SJCRH30 (cell line): ENCODE measurements around the gene RPS2. TPM values are rescaled to one million over a fixed set of nuclear protein-coding genes. Genes with fewer than 3 reads are reported as not detected.
A peak's percentile ranks its signal among the peaks of the same experiment; 100 is the strongest.
"Not testable (repeated sequence)": the region's sequence is repeated elsewhere in the genome, so short reads cannot be mapped to it uniquely, and the experiment has no call there.

Experiments used
- DNase-seq, 2 experiments: peaks; one replicate each; pipeline ENCODE4 v3.0.0-alpha.2; 2015 to 2020
- H3K27ac ChIP-seq: fragments of 250-450 bp; sonication (Bioruptor Pico); 2 replicates; pipeline ENCODE4 v1.5.1; 2020; ENCODE audit warnings: mild to moderate bottlenecking, moderate library complexity
- H3K27me3 ChIP-seq: fragments of 250-450 bp; sonication (Bioruptor Pico); 2 replicates; pipeline ENCODE4 v1.5.1; 2020; ENCODE audit warnings: mild to moderate bottlenecking, moderate library complexity
- H3K36me3 ChIP-seq: fragments of 250-450 bp; sonication (Bioruptor Pico); 2 replicates; pipeline ENCODE4 v1.5.1; 2020; ENCODE audit warnings: mild to moderate bottlenecking, moderate library complexity
- H3K4me1 ChIP-seq: fragments of 250-450 bp; sonication (Bioruptor Pico); 2 replicates; pipeline ENCODE4 v1.5.1; 2020; ENCODE audit warnings: mild to moderate bottlenecking, moderate library complexity
- H3K4me3 ChIP-seq: fragments of 250-450 bp; sonication (Bioruptor Pico); 2 replicates; pipeline ENCODE4 v1.5.1; 2020; ENCODE audit warnings: mild to moderate bottlenecking, moderate library complexity
- H3K9me3 ChIP-seq: fragments of 250-450 bp; sonication (Bioruptor Pico); replicated peaks from 2 replicates; pipeline ENCODE4 v1.5.1; 2020; ENCODE audit warnings: mild to moderate bottlenecking, moderate library complexity
- total RNA-seq: library from RNA; depleted of rRNA; stranded (reverse); fragments of >200 nt; shearing (Covaris generic); gene quantifications from 2 replicates; pipeline ENCODE4 v1.2.3, GENCODE V29; 2014

The RPS2 gene
- total RNA-seq, 1 experiment from 2014 or later, result 4,417 TPM

DNA sequence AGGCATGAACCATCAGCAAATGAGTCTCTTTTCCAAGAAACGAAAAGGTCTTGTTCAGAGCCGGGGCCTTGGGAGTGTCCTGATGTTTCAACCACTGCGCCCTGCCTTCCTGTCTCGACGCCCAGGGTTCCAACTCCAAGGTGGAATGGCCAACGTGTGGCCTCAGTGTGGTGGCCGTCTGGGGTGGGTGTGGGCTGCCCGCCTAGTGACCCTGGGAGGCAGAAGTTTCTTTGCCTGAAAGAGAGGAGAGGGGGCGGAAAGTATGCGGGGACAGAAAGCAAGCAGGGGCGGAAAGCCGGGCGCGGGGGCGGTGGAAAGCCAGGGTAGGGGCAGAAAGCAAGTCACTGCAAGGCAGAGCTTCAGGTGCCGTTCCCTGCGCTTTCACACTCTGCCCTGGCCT is 25.7 kb downstream of the RPS2 start:
- H3K27ac ChIP-seq, result no peak overlapping the region
- H3K4me1 ChIP-seq, result peaks cover 5% of the 10 kb centered on the region; the same call in 1 of the 2 replicates
- no peaks in the 10 kb centered on the region for H3K9me3 ChIP-seq
- H3K27me3 ChIP-seq, result no peaks in the 10 kb centered on the region
- DNase-seq, result no peak
- H3K4me3 ChIP-seq, result no peak overlapping the region
- no peaks in the 10 kb centered on the region for H3K36me3 ChIP-seq

DNA sequence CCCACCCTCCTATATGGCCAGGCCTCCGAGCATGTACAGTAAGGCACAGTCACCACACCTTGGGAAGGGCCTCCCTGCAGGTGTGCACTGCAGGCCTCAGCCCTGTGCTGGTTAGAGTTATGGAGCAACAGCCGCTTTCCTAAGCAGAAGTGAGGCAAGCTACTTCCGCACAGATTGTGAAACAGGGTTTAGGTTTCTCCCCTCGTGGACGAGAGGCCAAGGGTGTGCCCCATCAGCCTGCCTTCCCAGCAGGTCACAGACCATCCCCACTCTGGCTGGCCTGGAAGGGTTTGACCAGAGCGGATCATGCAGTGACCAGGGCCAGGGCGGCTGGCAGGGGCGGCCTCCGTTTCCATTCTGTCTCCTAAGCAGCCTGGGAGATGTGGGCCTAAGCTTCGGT is 26.3 kb downstream of the RPS2 start:
- no peaks in the 10 kb centered on the region for H3K27me3 ChIP-seq
- H3K4me3 ChIP-seq, result no peak overlapping the region
- peaks cover 5% of the 10 kb centered on the region; the same call in 1 of the 2 replicates for H3K4me1 ChIP-seq
- no peak overlapping the region for H3K27ac ChIP-seq
- no peak for DNase-seq
- H3K9me3 ChIP-seq, result no peaks in the 10 kb centered on the region
- H3K36me3 ChIP-seq, result no peaks in the 10 kb centered on the region

DNA sequence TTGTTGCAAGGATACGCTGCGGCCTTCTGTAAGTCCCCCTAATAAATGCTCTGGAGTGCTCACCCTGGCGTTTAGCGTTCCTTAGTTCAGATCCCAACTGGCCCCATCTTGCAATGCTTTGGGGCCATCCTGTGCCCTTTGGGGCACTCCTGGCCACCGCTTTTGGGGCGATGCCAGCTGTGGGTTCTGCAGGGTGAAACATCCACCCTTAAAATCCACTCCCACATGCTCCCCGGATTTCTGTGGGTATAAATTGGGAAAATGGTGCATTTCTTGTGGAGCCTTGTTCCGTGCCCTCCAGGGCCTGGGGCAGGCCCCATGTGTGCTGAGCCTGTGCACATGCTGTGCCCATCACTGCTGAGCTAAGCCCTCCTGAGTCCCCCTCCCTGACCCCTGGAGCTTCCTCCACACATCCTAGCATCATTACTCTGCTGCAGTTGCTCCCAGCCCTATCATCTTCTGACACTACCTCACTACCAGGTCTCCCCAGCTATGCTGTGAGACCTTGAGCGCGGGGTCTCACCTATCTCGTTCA is 27.6 kb downstream of the RPS2 start:
- no peak for DNase-seq
- no peaks in the 10 kb centered on the region for H3K9me3 ChIP-seq

DNA sequence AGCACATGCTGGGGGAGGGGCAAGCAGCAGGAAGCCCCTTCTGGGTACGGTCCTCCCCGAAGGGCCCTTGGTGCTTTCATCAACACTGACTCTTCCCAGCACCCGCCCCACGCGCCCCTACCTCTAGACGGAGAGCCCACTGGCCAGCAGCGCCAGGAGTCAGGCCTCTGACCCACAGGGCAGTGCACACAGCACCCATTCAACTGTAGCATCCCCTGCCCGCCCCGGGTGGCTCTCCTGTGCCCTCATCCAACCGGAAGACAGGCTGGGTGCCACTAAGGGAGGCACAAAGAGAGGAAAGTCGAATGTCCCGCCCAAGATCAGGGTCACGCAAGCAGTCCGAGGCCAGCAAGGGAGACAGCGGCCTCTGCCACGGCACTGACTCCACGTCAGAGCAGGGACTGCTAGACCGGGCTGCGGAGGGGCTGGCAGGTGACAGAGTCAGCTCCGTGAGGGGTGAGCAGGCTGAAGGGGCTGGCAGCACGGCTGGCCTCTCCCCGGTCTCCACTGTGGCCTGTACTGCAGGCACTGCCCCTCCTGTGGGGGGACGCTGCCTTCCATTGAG is 31.4 kb downstream of the RPS2 start:
- H3K27ac ChIP-seq, result no peak overlapping the region
- H3K27me3 ChIP-seq, result peaks cover 8% of the 10 kb centered on the region
- no peak overlapping the region for H3K4me3 ChIP-seq
- no peaks in the 10 kb centered on the region for H3K9me3 ChIP-seq
- no peak for DNase-seq
- peaks cover 5% of the 10 kb centered on the region; the same call in 1 of the 2 replicates for H3K4me1 ChIP-seq
- H3K36me3 ChIP-seq, result no peaks in the 10 kb centered on the region

More for the DNA sequence above, 27.6 kb downstream of the RPS2 start:
- H3K27me3 ChIP-seq, result peaks cover 4% of the 10 kb centered on the region
- no peak overlapping the region for H3K4me3 ChIP-seq
- H3K4me1 ChIP-seq, result peaks cover 5% of the 10 kb centered on the region; the same call in 1 of the 2 replicates
- no peak overlapping the region for H3K27ac ChIP-seq
- H3K36me3 ChIP-seq, result no peaks in the 10 kb centered on the region

GRCh38 chr16:1932050-1933028 is 32.3 kb downstream of the RPS2 start:
- H3K27me3 ChIP-seq, result peaks cover 8% of the 10 kb centered on the region
- H3K4me3 ChIP-seq, result no peak overlapping the region
- H3K27ac ChIP-seq, result no peak overlapping the region
- H3K36me3 ChIP-seq, result no peaks in the 10 kb centered on the region
- H3K9me3 ChIP-seq, result no peaks in the 10 kb centered on the region
- DNase-seq, result peak; percentile 45 to 47
- peaks cover 5% of the 10 kb centered on the region; the same call in 1 of the 2 replicates for H3K4me1 ChIP-seq

GRCh38 chr16:1930338-1930720 is 34.3 kb downstream of the RPS2 start:
- H3K36me3 ChIP-seq, result no peaks in the 10 kb centered on the region
- no peak for DNase-seq
- peaks cover 8% of the 10 kb centered on the region for H3K27me3 ChIP-seq
- peaks cover under 1% of the 10 kb centered on the region; the same call in 1 of the 2 replicates for H3K4me1 ChIP-seq
- no peaks in the 10 kb centered on the region for H3K9me3 ChIP-seq
- H3K27ac ChIP-seq, result no peak overlapping the region
- no peak overlapping the region for H3K4me3 ChIP-seq

- Histone ChIP-seq H3K27me3 (peaks cover 8% of the 10 kb centered on the region), H3K27ac (no peak overlapping the region), H3K9me3 (no peaks in the 10 kb centered on the region), H3K4me1 (no peaks in the 10 kb centered on the region), H3K36me3 (no peaks in the 10 kb centered on the region), H3K4me3 (peak overlapping the region; percentile 58)
- peak; percentile 81 to 85 for DNase-seq
These were observed 34.9 kb downstream of the RPS2 start for GRCh38 chr16:1929578-1930337.

GRCh38 chr16:1929105-1929504 is 35.5 kb downstream of the RPS2 start:
- Histone ChIP-seq H3K36me3 (no peaks in the 10 kb centered on the region), H3K27me3 (peaks cover 8% of the 10 kb centered on the region), H3K9me3 (no peaks in the 10 kb centered on the region), H3K27ac (no peak overlapping the region), H3K4me3 (peak overlapping the region; percentile 58), H3K4me1 (no peaks in the 10 kb centered on the region; the same call in 1 of the 2 replicates)
- DNase-seq, result peak; percentile 40 to 56

- Histone ChIP-seq H3K36me3 (no peaks in the 10 kb centered on the region), H3K27me3 (no peaks in the 10 kb centered on the region; the same call in 1 of the 2 replicates), H3K4me3 (no peak overlapping the region), H3K27ac (no peak overlapping the region), H3K4me1 (peaks cover 11% of the 10 kb centered on the region), H3K9me3 (no peaks in the 10 kb centered on the region)
- no peak for DNase-seq
These were observed 38.4 kb downstream of the RPS2 start for GRCh38 chr16:1926271-1926670.

DNA sequence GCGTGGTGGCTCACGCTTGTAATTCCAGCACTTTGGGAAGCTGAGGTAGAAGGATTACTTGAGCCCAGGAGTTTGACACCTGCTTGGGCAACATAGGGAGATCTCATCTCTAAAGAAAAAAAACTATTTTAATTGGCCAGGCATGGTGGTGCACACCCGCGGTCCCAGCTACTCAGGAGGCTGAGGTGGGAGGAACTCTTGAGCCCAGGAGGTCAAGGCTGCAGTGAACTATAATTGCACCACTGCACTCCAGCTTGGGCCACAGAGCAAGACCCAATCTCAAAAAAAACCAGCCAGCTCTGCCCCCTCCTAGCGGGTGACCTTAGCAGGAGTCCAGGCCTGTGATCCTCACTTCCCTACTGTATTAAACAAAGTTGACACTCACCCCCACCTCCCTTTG is 40.5 kb downstream of the RPS2 start:
- DNase-seq, result no peak
- peaks cover 5% of the 10 kb centered on the region for H3K27me3 ChIP-seq
- H3K4me3 ChIP-seq, result no peak overlapping the region
- H3K4me1 ChIP-seq, result peaks cover 11% of the 10 kb centered on the region
- no peaks in the 10 kb centered on the region for H3K36me3 ChIP-seq
- no peak overlapping the region for H3K27ac ChIP-seq
- H3K9me3 ChIP-seq, result no peaks in the 10 kb centered on the region

GRCh38 chr16:1923299-1924034 is 41.2 kb downstream of the RPS2 start:
- peak; percentile 76 to 81 for DNase-seq
- Histone ChIP-seq H3K4me3 (no peak overlapping the region), H3K4me1 (peaks cover 11% of the 10 kb centered on the region), H3K9me3 (no peaks in the 10 kb centered on the region), H3K27me3 (peaks cover 5% of the 10 kb centered on the region), H3K36me3 (no peaks in the 10 kb centered on the region), H3K27ac (no peak overlapping the region)

GRCh38 chr16:1922357-1922756 is 42.3 kb downstream of the RPS2 start:
- no peak overlapping the region for H3K4me3 ChIP-seq
- peaks cover 5% of the 10 kb centered on the region for H3K27me3 ChIP-seq

GRCh38 chr16:1920727-1921171 is 43.9 kb downstream of the RPS2 start:
- H3K4me1 ChIP-seq, result peaks cover 11% of the 10 kb centered on the region
- H3K27ac ChIP-seq, result no peak overlapping the region
- H3K36me3 ChIP-seq, result no peaks in the 10 kb centered on the region
- H3K4me3 ChIP-seq, result no peak overlapping the region
- no peaks in the 10 kb centered on the region for H3K9me3 ChIP-seq
- H3K27me3 ChIP-seq, result peaks cover 5% of the 10 kb centered on the region
- DNase-seq, result peak; percentile 33 to 58

More at GRCh38 chr16:1922357-1922756, 42.3 kb downstream of the RPS2 start:
- Histone ChIP-seq H3K27ac (no peak overlapping the region), H3K9me3 (no peaks in the 10 kb centered on the region), H3K4me1 (peaks cover 11% of the 10 kb centered on the region), H3K36me3 (no peaks in the 10 kb centered on the region)
- no peak for DNase-seq

DNA sequence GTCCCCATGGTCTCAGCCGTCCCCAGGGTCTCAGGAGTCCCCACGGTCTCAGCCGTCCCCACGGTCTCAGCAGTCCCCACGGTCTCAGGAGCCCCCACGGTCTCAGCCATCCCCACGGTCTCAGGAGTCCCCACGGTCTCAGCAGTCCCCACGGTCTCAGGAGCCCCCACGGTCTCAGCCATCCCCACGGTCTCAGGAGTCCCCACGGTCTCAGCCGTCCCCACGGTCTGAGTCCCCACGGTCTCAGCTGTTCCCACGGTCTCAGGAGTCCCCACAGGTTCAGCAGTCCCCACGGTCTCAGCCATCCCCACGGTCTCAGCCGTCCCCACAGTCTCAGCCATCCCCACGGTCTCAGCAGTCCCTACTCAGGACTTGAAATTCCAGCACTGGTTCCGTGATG is 44.5 kb downstream of the RPS2 start:
- H3K4me3 ChIP-seq, H3K9me3 ChIP-seq, DNase-seq, H3K27me3 ChIP-seq, H3K27ac ChIP-seq, H3K36me3 ChIP-seq: not testable (repeated sequence)
- H3K4me1 ChIP-seq, result peaks cover 11% of the 10 kb centered on the region
